ENCODE measurements around the gene DENND4A. TPM values are rescaled to one million over a fixed set of nuclear protein-coding genes. Genes with fewer than 3 reads are reported as not detected.
A peak's percentile ranks its signal among the peaks of the same experiment; 100 is the strongest.
"Not testable (repeated sequence)": the region's sequence is repeated elsewhere in the genome, so short reads cannot be mapped to it uniquely, and the experiment has no call there.

The DENND4A gene
- total and polyA plus RNA-seq, 5 donors, result 3.9 to 27.0 (median 19.7) TPM

- Histone ChIP-seq H3K4me1 (ENCODE audit: control insufficient read depth, insufficient read depth, low read length) (no peaks in the 10 kb centered on the region), H3K9me3 (ENCODE audit: control insufficient read depth, low read length) (no peaks in the 10 kb centered on the region), H3K27me3 (ENCODE audit: control insufficient read depth, insufficient read depth) (no peaks in the 10 kb centered on the region), H3K27ac (ENCODE audit: low read length) (no peak overlapping the region), H3K4me3 (ENCODE audit: low read length) (no peak overlapping the region)
- no peak for DNase-seq
- intact Hi-C loops (cut with DNase I), result no loop called here
- no peak for ATAC-seq
These were observed 169.0 kb downstream of the DENND4A start for GRCh38 chr15:65623103-65623502.

GRCh38 chr15:65621638-65622037 is 170.5 kb downstream of the DENND4A start, which contains the start of gene SLC24A1:
TSS of gene SLC24A1 (plus strand) at chr15:65621938. CDS start at chr15:65624081, 2,143 bp downstream.
- intact Hi-C loops (cut with DNase I), result no loop called here
- no peaks in the 10 kb centered on the region for H3K27me3 ChIP-seq (ENCODE audit: control insufficient read depth, insufficient read depth)
- no peaks in the 10 kb centered on the region for H3K9me3 ChIP-seq (ENCODE audit: control insufficient read depth, low read length)
- ATAC-seq (no peak), DNase-seq (no peak)
- H3K27ac ChIP-seq (ENCODE audit: low read length), result no peak within 1 kb of the TSS
- 86% methylated on average over 6 of the region's 6 CpGs for WGBS
- no peaks in the 10 kb centered on the region for H3K4me1 ChIP-seq (ENCODE audit: control insufficient read depth, insufficient read depth, low read length)
- H3K4me3 ChIP-seq (ENCODE audit: low read length), result no peak within 1 kb of the TSS

GRCh38 chr15:65620833-65621232 is 171.3 kb downstream of the DENND4A start:
- Histone ChIP-seq H3K4me3 (ENCODE audit: low read length) (no peak overlapping the region), H3K27ac (ENCODE audit: low read length) (no peak overlapping the region), H3K9me3 (ENCODE audit: control insufficient read depth, low read length) (no peaks in the 10 kb centered on the region), H3K4me1 (ENCODE audit: control insufficient read depth, insufficient read depth, low read length) (no peaks in the 10 kb centered on the region), H3K27me3 (ENCODE audit: control insufficient read depth, insufficient read depth) (no peaks in the 10 kb centered on the region)
- intact Hi-C loops (cut with DNase I), result no loop called here
- DNase-seq (no peak), ATAC-seq (no peak)
- whole genome bisulfite sequencing, result 93% methylated on average over 2 of the region's 2 CpGs

GRCh38 chr15:65619626-65620290 is 172.3 kb downstream of the DENND4A start:
- no peaks in the 10 kb centered on the region for H3K27me3 ChIP-seq (ENCODE audit: control insufficient read depth, insufficient read depth)
- WGBS, result 55% methylated on average over 5 of the region's 5 CpGs
- no peaks in the 10 kb centered on the region for H3K4me1 ChIP-seq (ENCODE audit: control insufficient read depth, insufficient read depth, low read length)
- DNase-seq (no peak), ATAC-seq (no peak)
- no peak overlapping the region for H3K4me3 ChIP-seq (ENCODE audit: low read length)
- no peak overlapping the region for H3K27ac ChIP-seq (ENCODE audit: low read length)
- intact Hi-C loops (cut with DNase I), result loop anchor here in 1 of 4 donors (10.0 kb wide), 1 partner anchor 675 kb away; the partner anchor contains the start of gene DIS3L
- H3K9me3 ChIP-seq (ENCODE audit: control insufficient read depth, low read length), result no peaks in the 10 kb centered on the region

GRCh38 chr15:65618560-65619109 is 173.5 kb downstream of the DENND4A start:
- no peak overlapping the region for H3K4me3 ChIP-seq (ENCODE audit: low read length)
- no peak overlapping the region for H3K27ac ChIP-seq (ENCODE audit: low read length)
- intact Hi-C loops (cut with DNase I), result loop anchor here in 1 of 4 donors (10.0 kb wide), 1 partner anchor 676 kb away; the partner anchor contains the start of gene DIS3L
- no peaks in the 10 kb centered on the region for H3K4me1 ChIP-seq (ENCODE audit: control insufficient read depth, insufficient read depth, low read length)
- DNase-seq, result no peak
- H3K9me3 ChIP-seq (ENCODE audit: control insufficient read depth, low read length), result no peaks in the 10 kb centered on the region
- no peak for ATAC-seq
- 67% methylated on average over 5 of the region's 5 CpGs for WGBS
- H3K27me3 ChIP-seq (ENCODE audit: control insufficient read depth, insufficient read depth), result no peaks in the 10 kb centered on the region

GRCh38 chr15:65615887-65616286 is 176.2 kb downstream of the DENND4A start:
- not testable (repeated sequence) for DNase-seq

GRCh38 chr15:65612949-65613744 is 178.9 kb downstream of the DENND4A start:
- ATAC-seq, result no peak
- Histone ChIP-seq H3K4me1 (ENCODE audit: control insufficient read depth, insufficient read depth, low read length) (peaks cover 2% of the 10 kb centered on the region), H3K27ac (ENCODE audit: low read length) (no peak overlapping the region), H3K27me3 (ENCODE audit: control insufficient read depth, insufficient read depth) (no peaks in the 10 kb centered on the region), H3K4me3 (ENCODE audit: low read length) (no peak overlapping the region), H3K9me3 (ENCODE audit: control insufficient read depth, low read length) (no peaks in the 10 kb centered on the region)
- 75% methylated on average over 6 of the region's 6 CpGs for WGBS
- intact Hi-C loops (cut with DNase I), result loop anchor here in 1 of 4 donors (10.0 kb wide), 1 partner anchor 682 kb away; the partner anchor contains the start of gene DIS3L
- DNase-seq, result no peak

More at GRCh38 chr15:65615887-65616286, 176.2 kb downstream of the DENND4A start:
- ATAC-seq; H3K27me3 ChIP-seq (ENCODE audit: control insufficient read depth, insufficient read depth); H3K4me3 ChIP-seq (ENCODE audit: low read length); H3K4me1 ChIP-seq (ENCODE audit: control insufficient read depth, insufficient read depth, low read length); H3K9me3 ChIP-seq (ENCODE audit: control insufficient read depth, low read length); H3K27ac ChIP-seq (ENCODE audit: low read length): not testable (repeated sequence)
- 98% methylated on average over 1 of the region's 1 CpG for WGBS
- intact Hi-C loops (cut with DNase I), result loop anchor here in 1 of 4 donors (10.0 kb wide), 1 partner anchor 679 kb away; the partner anchor contains the start of gene DIS3L

- 77% methylated on average over 2 of the region's 2 CpGs for WGBS
- Histone ChIP-seq H3K4me1 (ENCODE audit: control insufficient read depth, insufficient read depth, low read length) (peaks cover 2% of the 10 kb centered on the region), H3K9me3 (ENCODE audit: control insufficient read depth, low read length) (no peaks in the 10 kb centered on the region), H3K27me3 (ENCODE audit: control insufficient read depth, insufficient read depth) (no peaks in the 10 kb centered on the region), H3K27ac (ENCODE audit: low read length) (no peak overlapping the region), H3K4me3 (ENCODE audit: low read length) (no peak overlapping the region)
- DNase-seq, result no peak
- intact Hi-C loops (cut with DNase I), result loop anchor here in 1 of 4 donors (10.0 kb wide), 1 partner anchor 682 kb away; the partner anchor contains the start of gene DIS3L
- ATAC-seq, result no peak
These were observed 179.5 kb downstream of the DENND4A start for GRCh38 chr15:65612616-65612946.

- Histone ChIP-seq H3K4me3 (ENCODE audit: low read length) (peak overlapping the region; percentile 87), H3K27ac (ENCODE audit: low read length) (peak overlapping the region; percentile 99), H3K9me3 (ENCODE audit: control insufficient read depth, low read length) (no peaks in the 10 kb centered on the region), H3K4me1 (ENCODE audit: control insufficient read depth, insufficient read depth, low read length) (peaks cover 2% of the 10 kb centered on the region), H3K27me3 (ENCODE audit: control insufficient read depth, insufficient read depth) (no peaks in the 10 kb centered on the region)
- DNase-seq (peak in 2 of 3 donors; percentile 12 to 32), ATAC-seq (no peak)
- WGBS, result 68% methylated on average over 5 of the region's 5 CpGs
- intact Hi-C loops (cut with DNase I), result loop anchor here in 1 of 4 donors (10.0 kb wide), 1 partner anchor 683 kb away; the partner anchor contains the start of gene DIS3L
These were observed 180.0 kb downstream of the DENND4A start for GRCh38 chr15:65611888-65612615.

- Histone ChIP-seq H3K4me3 (ENCODE audit: low read length) (peak within 1 kb of the TSS; percentile 87), H3K4me1 (ENCODE audit: control insufficient read depth, insufficient read depth, low read length) (peaks cover 2% of the 10 kb centered on the region), H3K27me3 (ENCODE audit: control insufficient read depth, insufficient read depth) (no peaks in the 10 kb centered on the region), H3K27ac (ENCODE audit: low read length) (peak within 1 kb of the TSS; percentile 99), H3K9me3 (ENCODE audit: control insufficient read depth, low read length) (no peaks in the 10 kb centered on the region)
- peak; percentile 99 to 100 (median 99) for DNase-seq
- WGBS, result under 1% methylated on average over 64 of the region's 64 CpGs
- peak; percentile 99 for ATAC-seq
- intact Hi-C loops (cut with DNase I), result loop anchor here in 1 of 4 donors (10.0 kb wide), 1 partner anchor 684 kb away; the partner anchor contains the start of gene DIS3L
These were observed 181.0 kb downstream of the DENND4A start, which contains the start of gene INTS14 for GRCh38 chr15:65610871-65611718. TSS of gene INTS14 (minus strand) at chr15:65611131. CDS start at chr15:65607380, 3,751 bp downstream.
